Epithelial cell of esophagus (primary cell): ENCODE measurements around the gene STT3B.

Experiments
- DNase-seq: peaks from one replicate; pipeline ENCODE4 v3.0.0; 2010; ENCODE audit warnings: low read depth
- H3K4me3 ChIP-seq: 2 replicates; pipeline ENCODE4 v1.5.1; 2011; ENCODE audit warnings: mild to moderate bottlenecking, low read length, control low read depth
- CTCF ChIP-seq: IDR thresholded peaks from 2 replicates; pipeline ENCODE4 v1.5.1; 2011; ENCODE audit warnings: low read depth, mild to moderate bottlenecking, low read length, control low read depth, inconsistent platforms; ENCODE audit not compliant: insufficient read depth; ENCODE audit errors: missing control alignments

The STT3B gene

GRCh38 chr3:31532587-31533168 lies at the start of gene STT3B:
STT3B (plus strand) TSS chr3:31532925; CDS start chr3:31532999, 74 bp downstream.
- peak within 1 kb of the TSS; percentile 80 for H3K4me3 ChIP-seq
- TF ChIP-seq CTCF: no peak
- DNase-seq: peak; percentile 87

GRCh38 chr3:31483776-31484175 lies 48.9 kb upstream of the STT3B start:
- DNase-seq: no peak
- no peak for TF ChIP-seq CTCF
- no peak overlapping the region for H3K4me3 ChIP-seq

GRCh38 chr3:31485196-31485595 lies 47.5 kb upstream of the STT3B start:
- no peak for TF ChIP-seq CTCF
- DNase-seq: peak; percentile 14
- H3K4me3 ChIP-seq: no peak overlapping the region

- TF ChIP-seq CTCF: no peak
- no peak overlapping the region for H3K4me3 ChIP-seq
- DNase-seq: no peak
Observed at GRCh38 chr3:31486865-31487533, 45.7 kb upstream of the STT3B start.

- no peak for TF ChIP-seq CTCF
- no peak overlapping the region for H3K4me3 ChIP-seq
- DNase-seq: no peak
Observed at GRCh38 chr3:31488475-31489017, 44.2 kb upstream of the STT3B start.

- DNase-seq: no peak
- no peak for TF ChIP-seq CTCF
- no peak overlapping the region for H3K4me3 ChIP-seq
Observed at GRCh38 chr3:31490502-31490901, 42.2 kb upstream of the STT3B start.
